HCT116 (cell line): ENCODE results near the gene PACRG. TPM values are rescaled to one million over a fixed set of nuclear protein-coding genes. Genes with fewer than 3 reads are reported as not detected.

Experiments
- ATAC-seq: fragments of 200-7000 bp; cut with Tn5 transposase; 2 replicates; pipeline ENCODE4 v1.9.1; 2020; ENCODE audit warnings: mild to moderate bottlenecking, moderate library complexity
- BruUV-seq: library from RNA; stranded (reverse); fragments of 400-500 nt; replicated peaks from 2 replicates; lab custom pipeline; 2021; lab: Mats Ljungman, UMichigan
- CTCF ChIA-PET: fragments of 300-600 bp; sonication (Branson Sonifier 250); formaldehyde crosslinking; loops from one replicate; lab custom pipeline; 2021; ENCODE audit warnings: antibody characterized with exemption; lab: Charles Lee
- POLR2A ChIA-PET: fragments of 300-600, 350-600 bp; sonication (Branson Sonifier 250); formaldehyde crosslinking; loops from one replicate; lab custom pipeline; 2021; ENCODE audit warnings: antibody characterized with exemption; lab: Charles Lee
- RAD21 ChIA-PET, 2 experiments: fragments of 300-600 bp; sonication (Branson Sonifier 250); formaldehyde crosslinking; loops; one replicate each; lab custom pipeline; 2023; ENCODE audit warnings: low total read pairs in 2 of 2; ENCODE audit not compliant: uncharacterized antibody in 2 of 2, unreplicated experiment in 2 of 2, low non-redundant PET in 1 of 2; lab: Charles Lee
- DNase-seq: peaks from one replicate; pipeline ENCODE4 v3.0.0-alpha.2; 2010; ENCODE audit warnings: low read depth, low spot score
- H2AFZ ChIP-seq: fragments of 200-600 bp; shearing (Covaris generic), sonication (generic); 2 replicates; pipeline ENCODE4 v1.6.1; 2017; ENCODE audit warnings: low read depth, mixed run types, mixed read lengths, antibody characterized with exemption, low read length; ENCODE audit not compliant: poor library complexity, severe bottlenecking
- H3K27ac ChIP-seq: 2 replicates; pipeline ENCODE4 v1.5.1; 2012; ENCODE audit warnings: low read depth, low read length
- H3K27me3 ChIP-seq: fragments of 200-600 bp; sonication (generic); 2 replicates; pipeline ENCODE4 v1.6.1; 2016; ENCODE audit warnings: mixed run types, low read length, mixed read lengths; ENCODE audit not compliant: insufficient read depth
- H3K36me3 ChIP-seq, 2 experiments: fragments of 200-500 bp in 1 of 2; fragments of 200-600 bp in 1 of 2; sonication (Bioruptor generic) in 1 of 2; sonication (generic) in 1 of 2; 2 replicates each; pipeline versions ENCODE4 v1.5.1 to v1.6.1; 2014 to 2016; ENCODE audit warnings: low read length in 2 of 2, inconsistent platforms in 1 of 2, mixed read lengths in 1 of 2, mixed run types in 1 of 2; ENCODE audit not compliant: insufficient read depth in 2 of 2, control insufficient read depth in 1 of 2
- H3K4me1 ChIP-seq, 2 experiments: fragments of 200-600 bp in 1 of 2; sonication (generic) in 1 of 2; 2 replicates each; pipeline versions ENCODE4 v1.5.1 to v1.6.1; 2012 to 2017; ENCODE audit warnings: low read length in 2 of 2, inconsistent platforms in 1 of 2, mild to moderate bottlenecking in 1 of 2, mixed read lengths in 1 of 2, mixed run types in 1 of 2, moderate library complexity in 1 of 2; ENCODE audit not compliant: insufficient read depth in 2 of 2, control insufficient read depth in 1 of 2
- H3K4me2 ChIP-seq: fragments of 200-600 bp; sonication (generic); 2 replicates; pipeline ENCODE4 v1.6.1; 2017; ENCODE audit warnings: mixed run types, low read length, mixed read lengths
- H3K4me3 ChIP-seq, 2 experiments: fragments of 200-600 bp in 1 of 2; sonication (generic) in 1 of 2; replicated peaks in 1 of 2; 2 replicates each; pipeline ENCODE4 v1.5.1; 2011 to 2016; ENCODE audit warnings: low read length in 2 of 2, control low read depth in 1 of 2, low read depth in 1 of 2, mild to moderate bottlenecking in 1 of 2, mixed read lengths in 1 of 2, mixed run types in 1 of 2
- H3K79me2 ChIP-seq: fragments of 200-600 bp; sonication (generic); 2 replicates; pipeline ENCODE4 v1.6.1; 2017; ENCODE audit warnings: mild to moderate bottlenecking, mixed run types, low read length, moderate library complexity, mixed read lengths; ENCODE audit not compliant: insufficient read depth
- H3K9ac ChIP-seq: fragments of 200-600 bp; sonication (generic); 2 replicates; pipeline ENCODE4 v1.6.1; 2016; ENCODE audit warnings: low read length, mixed read lengths
- H3K9me2 ChIP-seq: fragments of 200-600 bp; sonication (generic), shearing (Covaris generic); 2 replicates; pipeline ENCODE4 v1.6.1; 2017; ENCODE audit warnings: mixed run types, mild to moderate bottlenecking, moderate library complexity; ENCODE audit not compliant: insufficient read depth
- H3K9me3 ChIP-seq, 2 experiments: fragments of 200-500 bp in 1 of 2; fragments of 200-600 bp in 1 of 2; sonication (Bioruptor generic) in 1 of 2; sonication (generic) in 1 of 2; 2 replicates each; pipeline ENCODE4 v1.6.1; 2014 to 2017; ENCODE audit warnings: low read length in 2 of 2, mixed read lengths in 2 of 2, inconsistent platforms in 1 of 2, low read depth in 1 of 2, mild to moderate bottlenecking in 1 of 2, mixed run types in 1 of 2, moderate library complexity in 1 of 2; ENCODE audit not compliant: control insufficient read depth in 1 of 2, insufficient read depth in 1 of 2
- H4K20me1 ChIP-seq: fragments of 200-600 bp; sonication (generic), shearing (Covaris generic); 2 replicates; pipeline ENCODE4 v1.6.1; 2017; ENCODE audit warnings: mixed run types, mild to moderate bottlenecking, moderate library complexity; ENCODE audit not compliant: insufficient read depth
- ATF3 ChIP-seq: IDR thresholded peaks from 2 replicates; pipeline ENCODE4 v1.6.1; 2012
- ELF1 ChIP-seq: IDR thresholded peaks from 2 replicates; pipeline ENCODE4 v1.6.1; 2012; ENCODE audit warnings: low read depth, borderline replicate concordance
- EZH2 ChIP-seq: fragments of 200-600 bp; sonication (generic); IDR thresholded peaks from 2 replicates; pipeline ENCODE4 v1.6.1; 2017; ENCODE audit warnings: antibody characterized with exemption, mixed run types
- EZH2phosphoT487 ChIP-seq: fragments of 200-600 bp; IDR thresholded peaks from 2 replicates; pipeline ENCODE4 v1.6.1; 2018; ENCODE audit warnings: antibody characterized with exemption, borderline replicate concordance
- POLR2A ChIP-seq: IDR thresholded peaks from 2 replicates; pipeline ENCODE4 v1.7.0; 2011; ENCODE audit warnings: borderline replicate concordance; ENCODE audit not compliant: insufficient read depth, insufficient read length; ENCODE audit errors: extremely low read depth
- REST ChIP-seq: IDR thresholded peaks from 2 replicates; pipeline ENCODE4 v1.6.1; 2012; ENCODE audit warnings: low read depth
- intact Hi-C: fragments of 100-400 bp; cut with micrococcal nuclease; formaldehyde crosslinking; loops from 2 replicates; pipeline ENCODE4 v1.10.0; 2022
- total RNA-seq: library from RNA; stranded (reverse); gene quantifications from one replicate; pipeline ENCODE4 v1.2.1, GENCODE V29; 2021; ENCODE audit not compliant: unreplicated experiment

The PACRG gene
- total RNA-seq, 1 experiment from 2014 or later, result 0.71 TPM

DNA sequence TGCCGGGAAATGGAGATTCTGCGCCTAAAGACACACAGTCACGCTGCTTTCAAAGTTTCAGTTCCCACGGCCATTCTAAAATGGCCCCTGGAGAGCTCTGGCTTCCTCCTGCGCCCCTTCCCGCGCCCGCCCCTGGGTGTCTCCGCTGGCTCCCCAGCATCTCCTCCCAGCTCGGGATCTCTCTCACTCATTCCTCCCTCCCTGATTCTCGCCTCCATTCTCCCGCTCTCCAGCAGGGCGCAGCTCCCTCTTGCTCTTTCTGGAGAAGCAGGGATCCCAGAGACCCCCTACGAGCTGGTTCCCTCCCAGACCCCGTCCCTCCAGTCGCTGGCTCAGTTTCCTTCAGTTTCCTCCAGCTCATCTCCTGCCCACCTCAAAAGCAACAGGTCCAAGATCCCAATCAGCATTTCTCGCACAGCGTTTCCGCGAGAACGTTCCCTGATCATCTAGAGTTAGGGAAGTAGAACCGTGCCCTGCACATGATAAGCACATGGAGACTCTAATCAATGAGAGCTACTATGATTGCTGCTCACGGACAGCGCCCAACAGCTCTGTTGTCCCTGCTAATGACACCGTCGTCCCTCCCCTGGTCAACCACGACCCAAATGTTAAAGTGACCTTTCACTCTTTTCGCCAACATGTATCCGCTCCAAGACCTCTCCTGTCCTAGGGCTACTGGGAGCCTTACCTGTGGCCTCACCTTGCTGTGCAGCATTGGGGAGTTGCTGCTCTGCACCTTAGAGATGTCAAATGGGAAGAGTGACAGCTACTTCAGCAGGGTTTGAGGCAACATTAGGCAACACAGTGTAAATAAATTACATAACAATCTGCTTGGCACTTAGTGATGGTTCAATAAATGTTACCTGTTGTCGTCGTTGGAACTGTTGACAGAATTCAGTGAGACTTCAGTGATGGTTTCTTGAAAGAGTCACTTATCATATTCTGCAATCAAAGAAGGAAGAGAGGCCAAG lies 468.2 kb downstream of the PACRG start:
- no peak overlapping the region for H3K4me3 ChIP-seq
- H3K27ac ChIP-seq, result no peak overlapping the region
- no TSS peak for BruUV-seq
- H3K9me3 ChIP-seq, result 0 out of 4 replicates have a peak, but pooled peaks cover 0 to 4% of the 10 kb centered on the region in 2 experiments
- ATAC-seq (no peak), DNase-seq (no peak)
- no peaks in the 10 kb centered on the region for H3K27me3 ChIP-seq
- no peaks in the 10 kb centered on the region for H3K4me1 ChIP-seq
- H3K9ac ChIP-seq, result no peak overlapping the region
- no peak overlapping the region for H3K4me2 ChIP-seq
- no peaks in the 10 kb centered on the region for H3K79me2 ChIP-seq
- intact Hi-C loops, result no loop called here
- no peaks in the 10 kb centered on the region for H3K36me3 ChIP-seq
- no peaks in the 10 kb centered on the region for H3K9me2 ChIP-seq
- H2AFZ ChIP-seq, result no peak overlapping the region
- ChIA-PET CTCF (no interaction called here), RAD21 (no interaction called here), POLR2A (no interaction called here)
- no peak for TF ChIP-seq ATF3
- TF ChIP-seq EZH2phosphoT487, result no peak
- no peaks in the 10 kb centered on the region for H4K20me1 ChIP-seq

DNA sequence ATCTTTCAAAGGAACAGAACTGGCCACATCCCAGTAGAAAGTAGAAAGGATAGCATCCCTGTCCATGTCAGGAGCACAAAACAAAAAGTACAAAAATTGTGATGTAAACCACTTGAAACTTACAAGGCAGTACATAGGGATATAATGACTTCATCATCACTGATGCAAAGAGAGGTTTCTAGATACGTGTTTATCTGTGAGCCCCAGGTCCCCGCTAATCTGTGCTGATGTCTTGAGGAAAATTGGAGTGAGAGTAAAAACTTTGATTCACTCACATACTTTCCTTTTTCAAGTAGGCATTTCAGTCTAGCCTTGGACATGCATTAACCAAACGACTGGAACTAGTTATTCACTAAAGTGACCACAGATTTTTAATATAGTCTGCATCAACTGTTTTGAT lies 470.1 kb downstream of the PACRG start:
- Histone ChIP-seq H4K20me1 (no peaks in the 10 kb centered on the region), H3K36me3 (no peaks in the 10 kb centered on the region), H3K4me3 (no peak overlapping the region), H3K9ac (no peak overlapping the region), H3K27me3 (no peaks in the 10 kb centered on the region), H2AFZ (no peak overlapping the region), H3K4me1 (no peaks in the 10 kb centered on the region), H3K4me2 (no peak overlapping the region), H3K9me2 (no peaks in the 10 kb centered on the region), H3K79me2 (no peaks in the 10 kb centered on the region), H3K27ac (no peak overlapping the region), H3K9me3 (0 out of 4 replicates have a peak, but pooled peaks cover 0 to 4% of the 10 kb centered on the region in 2 experiments)
- no peak for DNase-seq
- BruUV-seq, result no TSS peak
- ChIA-PET POLR2A (no interaction called here), CTCF (no interaction called here), RAD21 (no interaction called here)
- intact Hi-C loops, result no loop called here
- TF ChIP-seq EZH2, result no peak
- no peak for TF ChIP-seq ELF1
- TF ChIP-seq REST, result no peak
- TF ChIP-seq POLR2A, result no peak
- ATAC-seq, result no peak
